HG02943 (cell line): Measurements from ENCODE around the gene PSMD1.

ENCODE experiments used
- ATAC-seq: cut with Tn5 transposase; IDR thresholded peaks from one replicate; pipeline ENCODE4 v1.9.1; 2021; ENCODE audit warnings: mild to moderate bottlenecking, low read depth, moderate library complexity; ENCODE audit not compliant: unreplicated experiment

Gene PSMD1

DNA sequence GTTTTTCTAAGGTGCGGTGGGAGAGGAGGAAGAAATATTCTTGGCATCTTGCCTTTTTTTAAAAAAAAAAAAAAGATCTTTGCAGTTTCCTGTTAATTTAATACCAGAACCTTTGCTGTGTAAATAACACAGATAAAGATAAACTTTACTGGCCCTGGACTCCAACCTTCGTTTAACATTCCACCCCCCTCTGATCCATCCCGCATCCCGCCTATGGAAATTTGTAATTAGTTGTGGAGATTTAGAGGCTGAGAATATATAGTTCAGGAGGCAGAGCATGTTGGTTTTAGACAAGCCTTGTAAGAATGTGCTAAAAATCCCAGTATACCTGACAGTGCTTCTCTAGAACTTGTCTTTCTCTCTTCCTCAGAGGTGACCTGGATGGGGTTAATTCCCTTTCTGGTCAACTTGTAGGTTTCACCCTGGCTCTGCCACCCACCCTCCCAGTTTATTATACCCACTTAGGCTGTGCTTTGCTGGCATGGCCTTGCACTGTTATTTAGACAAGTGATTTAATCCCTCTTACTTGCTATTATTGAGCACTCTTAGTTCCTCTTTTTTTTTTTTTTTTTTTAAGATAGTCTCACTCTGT is 22.3 kb upstream of the PSMD1 start:
- ATAC-seq: no peak

DNA sequence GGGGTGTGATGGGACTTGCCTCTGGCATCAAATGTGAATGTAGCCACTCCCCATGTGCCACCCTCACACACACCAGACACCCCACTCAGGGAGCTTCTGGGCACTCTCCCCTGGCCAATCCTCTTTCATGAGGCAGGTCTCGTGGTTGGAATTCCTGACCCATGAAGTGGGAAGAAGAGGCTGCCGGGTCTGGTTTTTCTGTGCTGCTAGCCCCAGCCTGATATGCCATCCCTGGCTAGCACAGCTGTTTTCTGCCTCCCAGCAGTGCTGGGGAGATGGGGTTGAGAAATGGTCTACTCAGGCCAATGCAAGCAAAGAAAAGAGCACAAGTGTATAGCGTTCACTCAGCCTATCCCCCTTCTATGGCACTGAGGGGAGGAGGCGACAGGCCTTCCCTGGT is 20.5 kb upstream of the PSMD1 start:
- no peak for ATAC-seq

DNA sequence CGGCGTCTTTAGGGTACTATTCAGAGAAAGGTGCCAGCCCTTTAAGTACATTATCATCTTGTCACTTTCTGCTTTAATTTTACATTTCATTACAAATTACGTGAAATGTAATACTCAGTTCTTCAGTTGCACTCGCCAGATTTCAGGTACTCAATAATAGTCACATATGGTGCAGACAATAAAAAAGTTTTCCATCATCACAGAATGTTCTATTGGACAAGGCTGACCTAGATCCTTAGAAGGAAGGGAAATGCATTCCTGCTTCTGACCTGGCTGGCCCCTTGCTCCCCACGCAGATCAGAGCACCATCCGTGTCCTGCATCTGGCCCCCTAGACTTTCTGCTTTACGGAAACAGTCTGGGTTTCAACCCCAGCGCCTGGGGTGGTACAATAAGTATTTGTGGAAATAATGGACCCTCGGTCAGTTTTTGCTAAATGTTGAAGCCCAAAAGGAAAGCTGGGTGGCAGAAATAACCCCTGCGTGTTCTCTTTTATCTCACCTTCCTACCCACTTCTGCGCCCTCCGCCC is 20.0 kb upstream of the PSMD1 start:
- ATAC-seq: no peak

DNA sequence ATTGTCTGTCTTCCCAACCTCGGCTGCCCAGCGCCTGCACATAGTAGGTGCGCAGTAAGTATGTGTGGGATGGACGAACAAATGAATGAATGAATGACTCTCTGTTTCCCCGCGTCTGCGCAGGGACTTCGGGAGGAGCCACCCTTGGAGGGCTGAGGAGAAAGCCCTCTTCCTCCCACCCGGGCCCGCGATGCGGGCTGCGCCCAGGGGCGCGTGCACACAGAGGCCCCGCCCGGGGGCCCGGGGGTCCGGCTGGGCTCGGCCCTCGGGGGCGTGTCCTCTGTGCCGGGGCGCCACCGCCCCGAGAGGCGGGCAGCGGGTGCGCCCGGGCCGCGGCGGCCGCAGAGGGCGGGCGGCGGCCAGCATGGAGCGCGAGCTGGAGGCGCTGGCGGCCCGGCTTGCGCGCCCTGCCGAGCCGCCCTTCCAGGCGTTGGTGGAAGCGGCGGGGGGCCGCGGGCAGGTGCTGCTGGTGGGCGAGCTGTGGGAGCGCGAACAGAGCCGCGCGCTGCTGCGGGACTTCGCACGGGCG is 19.4 kb upstream of the PSMD1 start, which contains the start of gene C2orf72:
TSS of gene C2orf72 (plus strand) at position 322 of the 529 bp plus-strand sequence. CDS start at position 365, 43 bp downstream.
- no peak for ATAC-seq

DNA sequence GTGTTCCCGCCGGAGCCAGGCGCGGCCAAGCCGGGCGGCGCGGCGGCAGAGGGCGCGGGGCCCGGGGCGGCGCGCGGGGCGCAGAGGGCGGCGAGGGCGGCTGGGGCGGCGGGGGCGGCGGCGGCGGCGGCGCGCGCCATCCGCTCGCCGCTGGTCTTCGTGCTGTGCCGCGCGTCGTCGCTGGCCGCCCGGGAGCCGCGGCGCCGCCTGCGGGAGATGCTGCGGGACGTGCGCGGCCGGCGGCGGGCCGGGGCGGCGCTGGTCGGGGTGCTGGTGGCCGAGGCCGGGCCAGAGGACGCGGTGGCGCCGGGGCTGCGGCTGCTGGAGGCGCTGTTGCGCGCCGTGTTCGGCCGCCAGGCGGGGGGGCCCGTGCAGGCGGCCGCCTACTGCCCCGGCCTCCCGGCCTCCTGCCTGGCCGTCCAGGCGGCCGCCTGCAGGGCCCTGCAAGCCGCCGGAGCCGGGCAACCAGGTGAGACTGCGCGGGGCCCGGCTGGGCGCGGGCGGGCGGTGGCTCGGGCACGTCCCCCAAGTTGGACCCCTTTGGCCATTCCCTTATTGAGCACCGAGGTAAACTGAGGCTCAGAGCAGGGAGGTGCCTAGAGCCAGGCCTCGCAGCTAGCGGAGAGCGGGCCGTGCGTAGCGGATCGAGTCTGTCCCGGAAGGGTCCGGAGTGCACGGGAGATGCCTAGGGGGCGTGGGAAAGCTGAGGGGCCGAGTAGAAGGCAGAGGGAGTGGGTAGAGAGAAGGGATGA is 18.8 kb upstream of the PSMD1 start:
- ATAC-seq: no peak

DNA sequence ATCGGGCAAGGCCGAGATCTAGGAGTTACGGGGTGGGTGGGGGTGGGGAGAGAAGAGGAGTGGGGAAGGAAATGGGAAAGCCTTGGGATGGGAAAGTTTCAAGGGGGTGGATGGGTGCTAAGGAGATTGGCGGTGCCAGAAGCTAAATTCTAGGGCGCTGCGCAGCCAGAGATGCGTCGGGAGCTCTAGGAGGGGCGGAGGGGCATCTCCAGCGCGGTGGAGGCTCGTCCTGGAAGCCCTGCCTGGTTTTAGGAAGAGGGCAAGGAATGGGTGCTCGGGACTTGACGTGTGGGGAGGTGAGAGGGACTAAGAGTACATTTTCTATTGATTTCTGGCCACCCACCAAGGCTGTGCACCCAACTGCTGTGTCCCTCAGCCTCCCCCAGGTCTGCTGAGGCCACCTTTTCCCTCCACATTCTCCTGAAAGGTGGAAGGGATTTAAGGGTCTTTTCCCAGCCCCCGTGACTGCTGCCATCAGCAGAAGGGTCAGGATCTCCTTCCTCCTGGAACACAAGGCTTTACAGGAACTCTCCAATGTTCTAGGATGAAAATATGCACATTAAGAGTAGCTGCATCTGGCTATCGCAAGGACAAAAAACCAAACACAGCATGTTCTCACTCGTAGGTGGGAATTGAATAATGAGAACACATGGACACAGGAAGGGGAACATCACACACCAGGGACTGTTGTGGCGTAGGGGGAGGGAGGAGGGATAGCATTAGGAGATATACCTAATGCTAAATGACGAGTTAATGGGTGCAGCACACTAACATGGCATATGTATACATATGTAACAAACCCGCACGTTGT is 18.0 kb upstream of the PSMD1 start:
- ATAC-seq: no peak

DNA sequence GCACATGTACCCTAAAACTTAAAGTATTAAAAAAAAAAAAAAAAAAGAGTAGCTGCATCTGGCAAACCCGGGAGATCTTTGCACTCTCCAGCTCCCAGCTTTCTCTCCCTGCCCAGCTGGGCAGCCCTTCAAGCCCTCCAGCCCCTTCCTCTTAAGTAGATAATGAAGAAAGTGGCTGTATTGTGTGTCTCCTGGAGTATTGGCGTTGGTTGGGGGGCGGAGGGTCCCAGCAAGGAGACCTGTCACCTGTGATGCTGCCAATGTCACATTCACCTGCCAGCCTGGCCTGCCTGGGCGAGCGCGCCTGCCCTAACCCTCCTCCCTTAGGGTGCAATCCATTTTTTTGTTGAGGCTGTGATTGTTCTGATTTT is 17.4 kb upstream of the PSMD1 start:
- no peak for ATAC-seq

DNA sequence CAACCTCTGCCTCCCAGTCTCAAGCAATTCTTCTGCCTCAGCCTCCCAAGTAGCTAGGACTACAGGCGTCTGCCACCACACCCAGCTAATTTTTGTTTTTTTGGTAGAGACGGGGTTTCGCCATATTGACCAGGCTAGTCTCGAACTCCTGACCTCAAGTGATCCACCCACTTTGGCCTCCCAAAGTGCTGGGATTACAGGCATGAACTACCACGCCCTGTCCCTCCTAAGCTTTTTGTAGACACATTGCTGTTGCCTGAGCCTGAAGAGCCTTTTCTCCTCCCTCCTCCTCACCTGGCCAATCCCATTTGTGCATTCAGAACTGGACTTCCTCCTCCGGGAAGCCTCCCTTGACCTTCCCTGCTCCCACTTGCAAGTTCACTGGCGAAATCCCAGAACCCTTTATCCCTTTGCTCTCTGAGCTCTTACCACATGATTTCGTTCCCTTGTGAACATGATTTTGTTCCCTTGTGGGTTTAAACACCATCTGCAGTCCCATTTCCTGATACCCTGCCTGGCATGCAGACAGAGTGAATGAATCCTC is 16.8 kb upstream of the PSMD1 start:
- ATAC-seq: no peak

DNA sequence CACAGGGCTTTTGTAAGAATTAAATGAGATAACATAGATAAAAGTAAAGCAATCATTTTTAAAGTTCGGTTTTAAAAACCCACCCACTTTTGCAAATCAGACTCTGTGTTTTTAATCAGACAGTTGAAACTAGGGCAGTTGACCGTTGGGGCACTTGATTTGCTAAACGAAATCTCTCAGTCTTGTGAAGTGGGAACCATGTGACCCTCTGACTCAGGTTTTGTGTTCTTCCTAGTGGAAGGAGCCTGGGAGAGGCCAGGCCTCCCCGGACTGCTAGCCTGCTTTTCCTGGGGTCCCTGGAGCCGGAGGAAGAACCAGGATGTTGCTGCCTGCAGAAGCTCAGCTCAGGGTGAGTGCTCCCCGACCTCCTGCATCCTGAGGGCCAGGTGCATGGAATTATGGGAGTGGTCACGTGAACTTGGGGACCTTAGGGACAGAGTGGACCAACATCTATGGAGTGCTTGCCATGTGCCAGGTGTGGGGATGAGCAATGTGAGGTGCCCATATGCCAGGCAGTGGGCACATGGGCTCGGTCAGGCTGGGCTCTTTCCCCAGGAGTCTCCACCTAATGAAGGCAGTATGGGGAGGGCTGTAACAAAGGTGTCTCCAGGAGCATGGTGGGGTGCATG is 15.5 kb upstream of the PSMD1 start:
- no peak for ATAC-seq

DNA sequence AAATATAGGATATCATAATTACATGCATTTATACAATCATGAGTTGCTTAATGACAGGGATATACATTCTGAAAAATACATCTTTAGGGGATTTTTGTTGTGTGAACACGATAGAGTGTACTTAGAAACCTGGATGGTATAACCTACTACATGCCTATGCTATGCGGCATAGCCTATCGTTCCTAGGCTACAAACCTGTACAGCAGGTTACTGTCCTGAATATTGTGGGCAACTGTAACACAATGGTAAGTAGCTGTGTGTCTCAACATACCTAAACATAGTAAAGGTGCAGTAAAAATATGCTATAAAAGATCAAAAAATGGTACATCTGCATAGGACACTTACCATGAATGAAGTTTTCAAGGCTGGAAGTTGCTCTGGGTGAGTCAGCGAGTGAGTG is 12.9 kb upstream of the PSMD1 start:
- ATAC-seq: no peak

DNA sequence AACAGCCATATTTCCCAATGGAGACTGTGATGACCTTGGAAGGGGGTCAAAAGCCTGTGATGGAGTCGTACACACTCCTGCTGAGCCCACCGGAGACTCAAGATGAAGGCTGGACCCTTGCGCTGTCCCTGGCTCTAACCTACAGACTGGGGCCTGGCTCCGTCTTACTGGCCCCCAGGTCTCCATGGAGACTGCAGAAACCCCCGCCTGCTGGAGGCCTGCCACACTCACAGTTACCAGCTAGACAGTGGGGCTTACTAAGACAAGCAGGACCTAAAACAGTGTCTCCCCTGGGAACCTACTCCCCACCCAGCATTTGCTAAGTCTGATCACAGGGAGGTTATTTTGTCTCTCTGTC is 9.8 kb upstream of the PSMD1 start:
- ATAC-seq: no peak

DNA sequence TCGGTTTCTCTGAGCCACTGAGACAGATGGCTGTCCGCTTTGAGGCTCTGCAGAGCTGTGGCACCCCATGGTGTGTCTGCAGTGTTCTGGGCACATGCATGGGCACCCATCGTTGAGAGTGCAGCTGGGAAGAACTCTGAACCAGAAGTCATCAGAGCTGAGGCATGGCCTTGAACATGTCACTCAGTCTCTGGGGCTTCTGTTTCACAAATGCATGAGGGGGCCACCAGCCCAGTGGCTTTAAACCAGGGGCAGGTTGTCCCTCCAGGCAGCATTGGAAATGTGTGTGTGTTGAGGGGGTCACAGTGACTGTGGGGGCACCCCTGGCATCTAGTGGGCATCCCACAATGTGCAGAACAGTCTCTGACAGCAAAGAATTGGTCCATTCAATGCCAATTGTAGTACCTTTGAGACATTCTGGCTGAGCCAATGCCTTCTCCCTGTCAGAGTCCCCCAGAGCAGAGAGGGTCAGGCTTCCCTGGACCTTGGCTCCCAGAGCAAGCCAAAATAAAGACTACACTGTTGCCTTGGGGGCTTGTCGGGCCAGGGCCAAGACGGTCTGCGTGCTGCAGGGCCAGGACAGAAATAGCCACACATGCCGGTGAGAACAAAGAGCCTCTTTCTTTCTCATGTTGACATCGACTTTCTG is 9.3 kb upstream of the PSMD1 start:
- no peak for ATAC-seq

DNA sequence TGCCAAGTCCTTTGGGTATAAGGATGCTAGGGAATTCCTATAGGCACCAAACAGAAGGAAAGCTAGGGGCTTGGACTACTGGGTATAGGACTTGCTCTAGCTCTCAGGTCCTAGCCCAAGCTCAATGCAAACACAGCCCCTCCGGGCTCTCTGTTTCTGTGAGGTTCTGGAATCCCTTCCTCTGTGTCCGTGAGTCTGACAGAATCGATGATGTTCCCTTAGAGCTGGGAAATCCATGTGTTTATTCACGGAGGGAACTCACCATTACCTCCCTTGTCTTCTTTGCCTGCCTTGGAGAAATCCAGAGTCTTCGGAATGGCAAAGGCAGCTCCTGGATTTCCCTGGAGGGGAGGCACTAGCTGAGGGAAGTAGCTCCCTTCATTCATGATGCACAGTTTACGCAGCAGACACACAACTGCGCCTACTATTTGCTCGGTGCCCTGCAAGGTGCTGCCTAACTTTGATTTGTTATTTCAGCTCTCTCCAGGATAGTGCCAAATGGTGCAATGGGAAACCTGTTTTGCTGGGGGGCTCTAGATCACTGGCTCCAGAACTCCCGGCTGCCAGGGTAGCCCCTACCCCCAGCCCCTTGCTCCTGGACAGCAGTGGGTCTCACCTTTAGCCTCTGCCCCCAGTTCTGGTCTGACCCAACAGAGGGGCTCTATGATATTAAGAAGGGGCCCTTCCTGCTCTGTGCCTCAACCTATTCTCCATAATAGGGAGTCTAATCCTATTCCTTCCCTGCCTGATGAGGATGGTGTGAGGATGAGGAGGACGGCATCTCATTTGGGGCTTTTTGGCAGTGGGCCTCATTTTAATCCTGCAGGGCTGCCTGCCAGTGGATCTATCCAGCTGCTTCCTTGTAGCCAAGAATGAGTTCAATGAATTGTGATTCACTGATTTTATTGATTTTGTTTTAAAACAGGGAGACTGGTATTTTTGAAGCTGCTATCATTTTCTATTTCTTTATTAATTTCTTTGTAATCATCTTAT is 8.4 kb upstream of the PSMD1 start:
- no peak for ATAC-seq

DNA sequence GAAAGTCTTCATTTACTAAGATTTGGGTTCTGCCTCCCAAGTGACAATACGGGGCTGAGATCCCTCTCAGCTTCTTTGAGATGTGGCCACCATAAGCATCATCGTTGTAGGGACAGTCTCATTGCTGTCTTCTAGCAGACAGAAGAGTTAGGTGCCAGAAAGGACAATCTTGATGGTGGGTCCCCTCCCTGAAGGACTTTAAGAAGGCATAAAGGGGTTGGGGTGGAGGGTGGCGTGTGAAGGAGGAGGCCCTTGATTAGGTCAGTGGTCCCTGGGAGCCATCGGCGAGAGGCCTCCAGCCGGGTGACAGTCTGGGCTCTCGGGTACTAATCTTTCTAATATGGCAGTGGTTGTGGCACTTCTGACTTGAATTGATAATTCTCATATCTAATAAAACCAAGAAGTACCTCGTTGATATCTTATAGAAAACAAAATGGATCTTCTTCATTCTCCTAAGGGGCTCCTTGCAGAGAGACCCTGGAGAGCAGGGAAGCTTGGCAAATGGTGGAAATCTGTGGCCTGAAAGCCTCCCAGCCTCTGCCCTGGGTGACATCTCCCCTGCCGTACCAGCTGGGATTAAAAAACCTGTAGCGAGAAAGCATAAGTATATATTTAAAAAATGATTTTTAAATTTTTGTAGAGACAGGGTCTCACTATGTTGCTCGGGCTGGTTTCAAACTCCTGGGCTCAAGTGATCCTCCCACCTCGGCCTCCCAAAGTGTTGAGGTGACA is 7.2 kb upstream of the PSMD1 start:
- ATAC-seq: no peak

DNA sequence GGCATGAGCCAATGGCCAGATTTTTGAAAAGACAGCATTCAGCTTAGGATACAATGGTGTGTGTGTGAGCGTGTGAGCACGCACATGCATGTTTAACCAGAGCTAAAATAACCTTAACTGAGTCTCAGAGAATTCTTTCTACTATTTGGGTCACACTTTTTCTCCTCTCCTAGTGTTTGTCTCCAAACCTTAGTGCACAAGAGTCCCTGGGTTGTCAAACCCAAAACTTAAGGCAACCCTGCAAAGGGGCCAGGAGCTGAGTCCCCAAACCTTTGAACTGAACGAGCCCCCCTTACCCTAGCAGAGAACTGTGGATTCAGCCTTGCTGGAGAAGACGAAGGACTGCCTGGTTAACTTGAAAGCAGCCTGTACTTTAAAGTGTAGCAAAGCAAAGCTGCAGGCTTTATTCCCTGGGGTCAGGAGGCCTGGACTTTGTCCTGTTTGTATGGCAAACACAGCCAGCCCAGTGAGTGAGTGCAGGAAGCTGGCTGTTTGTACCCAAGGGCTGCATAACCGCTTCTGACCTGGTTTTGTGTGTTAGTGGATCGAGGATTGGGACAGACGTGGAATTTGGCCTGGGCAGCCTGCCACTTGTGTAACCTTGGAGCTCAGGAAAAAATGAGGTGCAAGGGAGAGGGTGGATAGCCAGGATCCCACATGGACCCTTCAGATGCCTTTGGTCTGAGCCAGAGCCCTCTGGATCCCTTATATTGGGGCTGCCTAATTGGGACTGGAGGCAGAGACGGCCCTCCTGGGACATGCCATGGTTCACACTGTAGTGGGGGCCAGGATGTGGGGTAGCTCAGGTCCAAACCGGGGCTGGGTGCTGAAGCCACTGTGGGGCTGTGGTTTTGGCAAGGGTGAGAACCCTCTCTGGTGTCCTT is 6.4 kb upstream of the PSMD1 start:
- ATAC-seq: no peak

DNA sequence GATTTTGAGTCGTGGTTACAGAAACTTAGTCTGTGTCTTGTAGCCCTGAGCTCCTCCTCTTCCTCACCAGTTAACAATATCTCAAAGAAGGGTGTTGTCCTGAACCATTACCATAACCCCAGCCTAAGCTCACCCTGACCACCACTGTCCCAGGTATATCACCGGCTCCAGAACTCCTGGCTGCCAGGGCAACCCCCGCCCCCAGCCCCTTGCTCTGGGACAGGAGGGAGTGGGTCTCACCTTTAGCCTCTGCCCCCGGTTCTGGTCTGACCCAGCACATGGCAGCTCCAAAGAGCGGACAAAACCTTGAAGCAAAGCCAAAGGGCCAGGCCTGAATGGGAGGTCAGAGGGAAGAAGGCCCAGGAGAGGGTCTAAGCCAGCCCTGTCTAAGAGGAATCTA is 5.6 kb upstream of the PSMD1 start:
- ATAC-seq: no peak
